HG02642 (cell line): ENCODE results near the gene TENM4.

Source experiments
- ATAC-seq: cut with Tn5 transposase; IDR thresholded peaks from one replicate; pipeline ENCODE4 v1.9.1; 2021; ENCODE audit warnings: mild to moderate bottlenecking; ENCODE audit not compliant: unreplicated experiment, poor library complexity

Gene TENM4

DNA sequence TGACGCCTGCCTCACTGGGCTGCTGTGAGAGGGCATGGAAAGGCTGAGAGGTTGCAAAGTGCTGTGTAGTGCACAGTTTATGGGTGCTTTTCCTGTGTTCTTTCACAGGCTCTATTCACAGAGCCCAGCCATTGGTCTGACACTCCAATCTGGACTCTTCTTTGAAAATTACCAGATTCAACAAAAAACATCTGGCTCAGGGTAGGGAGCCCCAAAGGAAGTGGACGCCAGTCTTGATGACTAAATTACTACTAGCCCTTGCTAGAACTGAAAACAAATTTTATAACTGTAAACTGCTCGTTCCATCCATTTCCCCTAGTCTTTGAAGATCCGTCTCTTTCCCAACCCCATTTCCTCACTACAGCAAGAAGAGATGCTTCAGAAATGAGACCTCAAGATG lies 178.6 kb downstream of the TENM4 start:
- no peak for ATAC-seq

DNA sequence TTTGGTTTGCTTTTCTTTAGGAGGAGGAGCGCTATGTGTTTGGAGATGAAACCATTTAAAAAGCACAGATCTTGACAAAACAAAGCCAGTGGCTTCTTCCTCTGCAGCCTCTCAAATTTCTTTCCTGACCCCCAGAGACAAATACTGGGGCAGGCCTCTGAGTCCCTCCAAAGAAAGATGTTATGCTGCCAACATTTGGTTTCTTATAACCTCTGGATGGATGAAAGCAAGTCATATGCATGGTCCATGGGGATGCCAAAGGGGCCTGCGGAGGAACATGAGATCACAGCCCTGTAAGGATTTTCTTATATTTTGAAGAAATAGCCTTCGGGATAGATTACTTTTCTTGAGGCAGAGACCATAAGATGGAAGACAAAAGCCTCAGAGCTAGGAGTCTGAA lies 179.1 kb downstream of the TENM4 start:
- no peak for ATAC-seq

DNA sequence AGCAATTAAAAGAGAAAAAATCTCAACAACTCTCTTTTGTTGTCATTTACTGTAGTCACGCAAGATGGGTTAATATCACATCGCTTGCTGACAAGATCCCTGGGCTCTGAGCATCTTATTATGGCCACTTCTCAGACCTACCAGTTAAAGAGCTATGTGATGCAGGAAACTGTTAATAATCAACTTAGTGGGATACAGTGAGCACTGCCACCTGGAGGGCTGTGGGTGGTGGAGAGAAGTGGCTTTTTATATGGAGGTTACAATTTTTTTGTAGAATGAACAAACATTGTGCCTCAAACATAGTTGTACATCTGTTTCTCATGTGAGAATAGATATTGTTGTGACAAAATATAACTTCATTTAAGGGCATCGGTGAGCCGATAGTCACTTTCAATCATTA lies 181.0 kb downstream of the TENM4 start:
- ATAC-seq: no peak

DNA sequence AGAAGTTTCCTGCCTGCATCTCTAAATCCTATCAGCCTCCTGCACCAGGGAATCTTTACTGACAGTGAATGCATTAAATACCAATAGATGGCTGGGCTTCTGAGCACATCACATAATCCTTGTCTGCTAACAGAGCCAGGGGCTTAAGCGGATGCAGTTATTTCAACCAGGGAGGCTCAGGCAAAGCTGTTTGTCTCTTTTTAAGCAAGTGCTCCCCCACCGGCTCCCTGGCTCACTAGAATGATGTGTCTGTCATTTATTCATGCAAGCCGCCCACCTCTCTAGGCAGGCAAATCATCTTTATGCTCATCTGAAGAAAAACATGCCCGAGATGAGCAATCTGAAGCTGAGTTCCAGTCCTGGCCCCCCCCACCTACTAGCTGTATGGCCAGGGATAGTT lies 182.3 kb downstream of the TENM4 start:
- no peak for ATAC-seq

DNA sequence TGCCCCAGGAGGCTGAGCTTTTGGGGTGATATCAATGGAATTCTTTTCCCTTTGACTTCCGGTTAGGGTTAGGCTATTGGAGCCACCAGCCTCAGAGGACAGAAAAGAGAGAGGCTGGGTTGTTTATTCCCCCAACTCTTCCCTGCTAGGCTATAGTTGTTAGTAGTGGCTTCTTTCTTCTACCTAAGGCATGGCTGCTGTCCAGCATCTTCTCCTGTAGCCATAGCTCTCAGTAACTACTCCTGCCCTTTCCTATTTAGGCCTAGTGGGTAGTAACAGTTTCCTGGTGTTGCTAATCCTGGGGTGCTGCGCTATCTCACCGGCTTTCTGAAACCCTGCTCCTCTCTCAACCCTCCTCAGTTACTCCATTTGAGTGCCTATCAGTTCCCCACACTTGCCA lies 184.9 kb downstream of the TENM4 start:
- no peak for ATAC-seq

DNA sequence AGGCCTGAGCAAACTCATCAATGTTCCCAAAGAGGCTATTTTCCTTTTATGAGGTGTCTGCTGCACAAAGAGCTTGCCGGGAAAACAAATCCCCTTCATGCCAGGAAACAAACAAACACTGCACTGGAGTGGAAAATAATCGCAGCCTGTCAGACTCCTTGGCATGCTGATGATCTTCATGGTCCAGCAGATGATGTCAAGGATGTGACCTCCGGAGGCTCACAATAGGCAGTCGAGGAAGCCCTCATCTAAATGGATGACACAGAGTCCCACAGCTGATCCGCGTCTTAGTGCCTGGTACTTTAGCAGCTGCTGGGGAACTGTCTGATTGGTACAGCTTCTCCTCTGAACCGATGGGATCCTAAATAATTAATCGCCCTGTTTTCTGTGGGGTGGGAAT lies 187.6 kb downstream of the TENM4 start:
- ATAC-seq: no peak

DNA sequence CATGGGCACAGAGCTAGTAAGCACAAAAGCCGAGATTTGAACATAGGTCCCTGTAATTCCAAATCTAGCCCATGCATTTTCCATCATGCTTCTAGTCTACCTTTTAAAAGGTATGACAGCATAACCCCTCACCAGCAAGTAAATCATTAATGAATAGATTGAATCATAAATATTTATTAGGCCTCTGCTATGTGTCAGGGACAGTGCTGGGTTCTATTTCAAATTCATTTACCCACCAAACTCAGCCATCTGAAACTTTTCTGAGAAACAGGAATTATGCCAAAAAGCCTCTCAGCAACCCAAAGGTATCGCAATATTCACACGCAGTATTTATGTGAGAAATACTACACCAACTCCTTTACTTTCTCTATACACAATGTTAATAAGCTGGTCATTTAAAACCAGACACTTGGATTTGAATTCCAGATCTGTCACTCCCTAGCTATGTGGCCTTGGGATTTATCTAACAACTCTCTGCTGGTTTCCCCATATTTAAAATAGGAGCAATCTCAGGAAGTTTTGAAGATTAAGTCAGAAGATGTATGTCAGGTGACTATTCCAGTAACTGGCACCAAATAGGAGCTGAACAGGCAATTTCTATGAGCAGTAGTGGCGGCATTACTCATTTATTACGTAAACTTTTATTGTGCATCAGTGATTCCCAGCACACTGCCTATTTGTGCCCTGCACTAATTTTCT lies 191.4 kb downstream of the TENM4 start:
- ATAC-seq: no peak

DNA sequence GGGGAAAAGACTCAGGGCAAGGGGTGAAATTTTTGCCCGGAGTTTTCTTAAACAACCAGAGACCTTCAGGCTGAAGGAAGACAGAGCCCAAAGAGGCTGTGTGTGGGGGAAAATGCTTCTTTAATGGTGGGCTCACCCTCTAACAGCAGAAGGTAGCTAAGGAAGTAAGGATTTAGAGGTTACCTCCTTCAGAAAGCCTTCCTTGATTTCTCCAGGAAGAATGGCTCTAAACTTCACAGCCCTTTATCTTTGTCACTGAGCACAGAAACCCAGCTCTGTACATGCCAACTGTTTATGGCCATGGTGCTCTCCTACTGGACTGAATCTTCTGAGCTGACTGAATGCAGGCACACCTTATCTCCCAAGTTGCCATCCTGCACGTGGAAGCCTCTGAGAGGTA lies 196.0 kb downstream of the TENM4 start:
- ATAC-seq: no peak

DNA sequence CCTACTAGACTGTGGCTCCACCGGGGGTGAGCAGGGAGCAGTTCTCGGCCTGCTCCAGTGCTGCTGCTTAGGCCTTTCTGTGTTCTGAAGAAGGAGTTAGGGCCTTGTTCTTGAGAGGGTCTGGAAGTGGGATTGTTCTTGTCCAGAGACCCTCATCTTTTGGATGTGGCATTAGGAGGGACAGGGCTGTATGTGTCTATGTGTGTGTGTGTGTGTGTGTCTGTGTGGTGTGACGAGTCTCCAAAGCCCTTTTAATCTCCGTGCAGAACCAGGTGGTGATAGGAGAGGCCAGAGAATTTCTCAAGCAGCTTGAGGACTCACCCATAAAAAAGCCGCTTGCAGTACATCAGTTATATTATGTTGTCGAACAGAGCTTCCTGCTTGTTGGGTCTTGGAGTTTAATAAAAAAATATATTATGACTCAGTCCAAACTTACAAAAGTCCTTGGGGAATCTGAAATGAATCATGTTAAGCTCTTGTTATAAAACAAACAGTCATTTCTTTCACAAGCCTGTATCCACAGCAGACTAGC lies 196.5 kb downstream of the TENM4 start:
- ATAC-seq: no peak

DNA sequence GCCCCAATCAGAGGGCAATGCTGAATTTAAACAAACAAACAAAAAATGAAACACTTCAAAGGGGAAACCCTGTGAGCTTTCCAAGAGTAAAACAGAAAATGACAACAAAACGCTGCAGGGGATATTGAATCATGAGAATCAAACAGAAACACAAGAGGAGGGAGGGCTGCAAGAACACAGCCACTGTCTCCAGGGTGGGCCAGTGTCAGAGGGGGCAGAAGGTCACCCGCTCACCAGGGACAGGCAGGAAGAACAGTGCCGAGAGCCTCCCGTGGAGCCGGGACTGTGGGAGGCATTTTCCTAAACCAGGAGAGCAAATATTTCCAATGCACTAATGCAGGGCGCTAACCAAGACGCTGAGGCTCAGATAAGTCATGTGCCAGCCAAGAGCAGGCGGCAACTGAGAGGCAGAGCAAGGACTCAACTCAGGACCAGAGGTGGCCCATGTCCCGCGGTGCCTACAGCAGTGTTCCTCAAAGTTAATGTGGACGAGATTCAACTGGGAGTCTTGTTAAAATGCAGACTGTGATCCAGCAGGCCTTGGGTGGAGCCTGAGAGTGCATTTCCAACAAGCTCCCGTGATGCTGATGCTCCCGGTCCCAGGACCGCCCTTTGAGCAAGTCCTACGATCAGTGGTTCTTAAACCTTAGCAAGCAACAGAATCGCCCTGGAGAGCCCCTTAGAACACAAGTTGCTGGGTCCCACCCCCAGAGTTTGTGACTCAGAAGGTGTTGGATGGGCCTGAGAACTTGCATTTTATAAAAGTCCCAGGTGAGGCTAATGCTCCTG lies 197.2 kb downstream of the TENM4 start:
- no peak for ATAC-seq

DNA sequence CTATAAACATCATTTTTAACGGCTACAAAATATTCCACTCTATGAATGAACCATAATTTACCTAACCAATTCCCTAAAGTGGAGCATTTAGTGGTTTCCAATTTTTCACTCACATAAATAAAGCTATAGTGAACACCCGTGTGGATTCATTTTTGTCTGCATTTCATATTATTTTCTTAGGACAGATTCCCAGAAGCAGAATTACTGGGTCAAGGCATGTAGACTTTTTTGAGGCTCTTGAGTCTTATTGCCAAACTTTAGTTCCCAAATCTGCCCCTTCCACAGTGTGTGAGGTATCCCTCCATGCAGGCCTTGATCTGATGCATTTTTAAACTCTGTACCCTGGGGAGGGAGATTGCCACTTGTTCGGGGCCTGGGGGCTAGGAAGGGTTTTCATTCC lies 198.2 kb downstream of the TENM4 start:
- ATAC-seq: no peak

DNA sequence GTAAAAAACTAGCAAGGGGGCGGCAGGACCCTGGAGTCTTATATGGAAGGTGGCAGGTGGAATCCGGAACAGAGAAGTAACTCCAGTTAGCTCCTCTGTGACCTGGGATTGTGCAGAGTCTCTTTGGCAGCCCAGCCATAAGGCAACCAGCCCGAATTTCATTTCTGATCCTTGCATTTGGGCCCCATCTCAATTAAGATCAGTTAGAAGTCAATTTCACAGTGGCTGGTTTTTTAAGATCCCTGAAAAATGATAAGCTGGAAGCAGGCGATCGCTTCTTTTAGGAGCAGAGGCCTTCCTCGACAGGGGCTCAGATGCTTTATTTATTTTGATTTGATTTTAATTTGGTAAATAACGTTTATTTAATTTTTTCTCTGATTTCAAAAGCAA lies 199.0 kb downstream of the TENM4 start:
- no peak for ATAC-seq

DNA sequence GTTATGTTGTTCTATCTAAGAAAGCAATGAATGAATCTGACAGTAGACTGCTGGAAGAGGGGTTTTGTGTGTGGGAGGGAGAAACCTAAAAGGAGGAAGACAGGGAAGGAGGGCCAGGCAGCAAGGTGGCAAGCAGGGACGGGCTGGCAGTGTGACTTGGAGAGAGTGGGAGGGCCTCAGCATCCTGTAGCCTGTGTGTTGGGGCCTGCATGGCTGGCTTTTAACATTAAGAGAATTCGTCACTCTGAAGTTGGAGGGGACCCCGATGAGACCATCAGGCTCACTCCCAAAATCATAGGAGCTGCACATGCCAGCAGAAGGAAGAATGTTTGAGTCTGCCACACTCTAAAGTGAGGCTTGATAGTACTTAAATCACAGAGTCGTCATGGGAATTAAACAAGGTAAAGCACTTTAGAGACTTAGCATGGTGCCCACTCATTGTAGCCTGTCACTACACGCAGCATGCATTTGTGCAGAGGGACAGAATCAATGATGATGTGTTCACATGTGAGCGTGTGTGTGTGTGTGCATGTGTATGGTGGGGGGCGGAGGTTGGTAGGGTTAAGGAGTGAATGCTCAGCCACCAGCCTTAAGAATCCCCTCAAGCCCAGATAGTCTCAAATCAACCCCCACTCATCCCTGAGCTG lies 199.5 kb downstream of the TENM4 start:
- ATAC-seq: no peak

DNA sequence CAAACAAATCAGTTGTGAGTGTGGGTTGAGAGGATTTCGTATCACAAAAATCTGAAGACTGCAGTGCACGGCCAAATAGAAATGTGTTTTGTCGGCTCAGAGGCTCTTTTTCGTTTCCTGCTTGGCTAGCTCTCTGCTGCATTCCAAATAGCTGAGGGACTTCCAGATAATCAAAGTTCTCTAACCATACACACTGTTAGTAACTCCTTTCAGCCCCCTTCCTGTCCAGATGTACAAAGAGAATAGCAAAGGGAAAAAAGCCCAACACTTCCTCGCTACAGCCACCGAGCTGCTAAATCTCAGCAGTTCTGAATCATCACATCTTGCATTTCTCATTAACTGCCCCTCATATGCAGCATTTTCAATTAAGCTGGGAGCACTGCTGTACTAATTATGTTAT lies 203.1 kb downstream of the TENM4 start:
- no peak for ATAC-seq

DNA sequence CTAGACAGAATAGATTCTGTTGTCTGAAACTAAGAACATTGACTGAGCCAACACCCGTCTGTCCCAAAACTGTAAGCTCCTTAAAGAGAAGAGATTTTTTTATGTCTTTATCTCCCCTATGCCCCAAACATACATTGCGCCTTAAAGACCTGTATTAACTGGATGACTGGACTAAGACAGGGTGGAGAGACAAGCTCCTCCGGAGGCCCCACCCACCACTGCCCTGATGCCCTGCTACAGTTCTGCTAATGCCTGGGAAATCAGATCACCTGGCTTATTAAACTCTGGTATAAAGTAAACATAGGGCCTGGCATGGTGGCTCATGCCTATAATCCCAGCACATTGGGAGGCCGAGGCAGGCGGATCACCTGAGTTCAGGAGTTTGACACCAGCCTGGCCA lies 203.7 kb downstream of the TENM4 start:
- no peak for ATAC-seq

DNA sequence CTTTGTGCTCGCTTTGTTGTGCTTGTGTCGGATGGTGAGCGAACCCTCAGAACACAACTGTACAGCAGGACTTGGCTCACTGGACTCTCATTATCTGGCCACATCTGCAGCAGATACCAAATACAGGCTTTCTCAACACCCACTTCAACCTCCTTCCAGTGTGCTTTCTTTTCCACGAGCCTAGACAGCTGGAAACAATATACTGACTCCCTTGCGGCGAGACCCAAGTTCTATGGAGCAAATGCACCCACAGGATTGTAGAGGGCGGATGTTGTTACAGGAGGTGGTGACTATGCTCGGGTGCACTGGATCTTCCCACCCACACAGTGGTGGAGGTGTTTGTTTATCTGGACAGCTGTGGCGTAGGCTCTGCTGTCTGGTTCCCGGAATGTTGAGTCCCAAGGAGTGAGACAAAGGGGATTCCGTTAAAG lies 204.3 kb downstream of the TENM4 start:
- ATAC-seq: no peak

DNA sequence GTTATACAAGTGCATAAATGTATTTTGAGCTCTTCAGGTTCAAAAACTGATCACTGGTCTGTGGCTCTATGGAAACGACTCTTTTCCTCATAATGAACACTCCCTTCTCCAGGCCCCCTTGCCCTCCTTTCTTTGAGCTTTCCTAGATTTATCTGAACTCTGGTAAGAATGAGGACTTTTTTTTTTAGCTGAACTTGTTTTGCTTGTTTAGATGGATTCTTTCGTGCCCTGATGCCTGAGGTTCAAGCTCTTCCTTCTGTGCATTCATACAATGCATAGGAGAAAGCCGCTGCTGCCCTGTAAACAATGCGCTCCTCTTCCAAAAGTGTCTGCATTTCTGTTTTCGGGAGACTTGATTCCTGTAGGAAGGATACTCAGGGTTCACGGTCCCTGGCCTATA lies 205.1 kb downstream of the TENM4 start:
- ATAC-seq: no peak

DNA sequence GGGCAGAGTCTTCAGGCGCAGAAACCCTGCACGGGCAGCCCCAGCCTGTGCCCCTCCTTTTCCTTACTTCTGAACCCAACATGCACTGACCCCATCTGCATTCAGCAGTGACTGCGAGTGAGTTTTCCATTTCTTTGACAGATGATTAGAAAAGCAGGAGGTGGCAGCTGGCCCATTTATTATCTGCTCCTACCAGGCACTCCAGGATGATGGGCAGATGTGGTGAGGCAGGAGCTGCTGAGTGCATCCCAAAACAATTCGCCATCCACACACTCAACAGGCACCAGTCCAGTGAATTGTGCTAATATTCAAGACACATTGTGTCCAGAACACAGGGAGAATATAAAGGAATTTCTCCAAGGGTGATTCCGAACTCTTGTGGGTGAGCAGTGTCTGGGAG lies 208.5 kb downstream of the TENM4 start:
- ATAC-seq: no peak

DNA sequence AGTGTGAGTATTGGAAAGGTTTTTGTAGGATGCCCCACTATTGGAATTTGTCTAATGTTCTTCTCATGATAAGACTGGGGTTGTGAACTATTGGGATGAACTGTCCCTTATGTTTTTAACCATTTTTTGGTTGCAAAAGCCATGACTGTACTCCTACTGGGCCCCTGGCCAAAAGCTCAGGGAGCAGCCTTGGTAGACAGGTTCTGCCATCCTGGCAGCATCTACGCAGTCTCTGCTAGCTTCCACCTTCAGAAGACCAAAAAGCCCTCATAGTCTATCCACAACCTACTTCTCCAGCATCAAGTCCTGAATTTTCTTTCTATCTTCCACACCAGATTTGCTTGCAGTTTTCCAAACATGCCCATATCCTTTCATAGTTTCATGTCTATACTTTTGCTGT lies 211.8 kb downstream of the TENM4 start:
- ATAC-seq: no peak

DNA sequence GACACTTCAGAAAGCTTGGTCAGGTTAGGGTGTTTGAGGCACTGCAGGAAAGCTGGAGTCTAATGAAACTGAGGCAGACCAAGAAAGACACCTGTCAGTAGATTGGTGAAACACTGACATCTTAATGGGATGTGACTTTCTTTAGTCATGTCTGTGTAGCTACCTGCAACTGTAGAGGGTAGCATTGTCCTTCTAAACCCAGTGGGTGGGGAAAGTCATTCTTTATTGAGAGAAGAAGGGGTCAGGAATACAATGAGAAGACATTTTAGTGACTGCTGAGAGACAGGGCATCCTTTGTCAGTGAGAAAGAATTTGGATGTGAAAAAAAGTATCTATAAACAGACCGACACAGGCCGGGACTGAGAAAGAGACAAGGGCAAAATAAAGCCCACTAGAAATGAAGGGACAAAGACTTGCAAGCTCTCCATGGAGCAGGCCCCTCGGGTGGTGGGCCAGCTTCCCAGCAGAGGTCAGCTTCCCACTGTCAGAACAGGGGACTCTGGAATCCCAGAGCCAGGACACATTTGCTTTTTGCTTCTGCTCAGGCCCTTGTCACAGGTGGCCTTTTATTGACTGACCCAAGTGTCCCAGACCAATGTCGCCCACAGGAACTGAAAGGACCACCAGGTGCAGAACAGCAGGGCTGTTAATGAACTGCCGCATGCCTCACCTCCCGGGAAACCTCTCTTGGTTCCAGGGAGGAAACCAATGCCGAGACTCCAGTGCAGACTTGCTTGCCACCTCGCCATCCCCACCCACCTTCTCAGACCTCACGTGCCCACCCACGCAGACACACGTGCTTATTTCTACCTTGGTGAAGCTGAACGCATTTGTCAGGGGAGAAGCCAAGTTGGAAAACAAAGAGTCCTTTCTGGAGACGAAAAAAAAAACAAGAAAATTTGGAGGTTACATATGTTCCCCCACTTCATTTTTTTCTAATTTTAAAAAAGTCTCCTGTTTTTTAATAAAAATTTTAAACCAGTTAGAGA lies 212.8 kb downstream of the TENM4 start:
- ATAC-seq: no peak
